ENCODE data around the gene GPC5.

GPC5 gene

DNA sequence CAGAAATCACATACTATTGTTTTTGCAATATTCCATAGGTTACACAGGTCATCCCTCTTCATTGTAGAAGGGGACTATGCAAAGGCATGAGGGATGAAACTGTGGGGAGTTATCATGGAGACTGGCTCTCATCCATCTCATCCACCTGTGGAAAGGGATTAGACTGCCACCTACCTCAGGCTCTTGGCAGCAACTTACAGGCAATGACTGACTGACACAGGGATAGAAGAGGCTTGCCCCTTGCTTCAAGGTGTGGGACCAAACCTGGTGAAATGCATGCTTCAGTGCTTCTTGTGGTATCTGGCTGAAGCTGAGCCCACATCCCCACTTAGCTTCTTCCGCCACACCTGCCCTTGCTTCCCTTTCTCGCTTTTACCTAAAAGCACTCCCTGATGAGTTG, 341.3 kb downstream of the GPC5 start (continued):
- no peak for TF ChIP-seq ZNF623 (tag by site-specific recombination; IDR thresholded peaks at IDR 0.05)
- TF ChIP-seq, protein P1, sequence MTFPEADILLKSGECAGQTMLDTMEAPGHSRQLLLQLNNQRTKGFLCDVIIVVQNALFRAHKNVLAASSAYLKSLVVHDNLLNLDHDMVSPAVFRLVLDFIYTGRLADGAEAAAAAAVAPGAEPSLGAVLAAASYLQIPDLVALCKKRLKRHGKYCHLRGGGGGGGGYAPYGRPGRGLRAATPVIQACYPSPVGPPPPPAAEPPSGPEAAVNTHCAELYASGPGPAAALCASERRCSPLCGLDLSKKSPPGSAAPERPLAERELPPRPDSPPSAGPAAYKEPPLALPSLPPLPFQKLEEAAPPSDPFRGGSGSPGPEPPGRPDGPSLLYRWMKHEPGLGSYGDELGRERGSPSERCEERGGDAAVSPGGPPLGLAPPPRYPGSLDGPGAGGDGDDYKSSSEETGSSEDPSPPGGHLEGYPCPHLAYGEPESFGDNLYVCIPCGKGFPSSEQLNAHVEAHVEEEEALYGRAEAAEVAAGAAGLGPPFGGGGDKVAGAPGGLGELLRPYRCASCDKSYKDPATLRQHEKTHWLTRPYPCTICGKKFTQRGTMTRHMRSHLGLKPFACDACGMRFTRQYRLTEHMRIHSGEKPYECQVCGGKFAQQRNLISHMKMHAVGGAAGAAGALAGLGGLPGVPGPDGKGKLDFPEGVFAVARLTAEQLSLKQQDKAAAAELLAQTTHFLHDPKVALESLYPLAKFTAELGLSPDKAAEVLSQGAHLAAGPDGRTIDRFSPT (tag by site-specific recombination; IDR thresholded peaks at IDR 0.05), result no peak
- TF ChIP-seq ZNF354C (tag by site-specific recombination; IDR thresholded peaks at IDR 0.05; ENCODE audit: borderline replicate concordance, low read depth), result no peak
- TF ChIP-seq ZNF37A (tag by site-specific recombination; IDR thresholded peaks at IDR 0.05), result no peak
- no peak for TF ChIP-seq ZNF560 (tag by site-specific recombination; IDR thresholded peaks at IDR 0.05; ENCODE audit: borderline replicate concordance)
- TF ChIP-seq ZFHX2 (tag by site-specific recombination; conservative IDR thresholded peaks at IDR 0.05), result no peak
- TF ChIP-seq ZNF324 (tag by site-specific recombination; IDR thresholded peaks at IDR 0.05), result no peak
- TF ChIP-seq, protein P2, sequence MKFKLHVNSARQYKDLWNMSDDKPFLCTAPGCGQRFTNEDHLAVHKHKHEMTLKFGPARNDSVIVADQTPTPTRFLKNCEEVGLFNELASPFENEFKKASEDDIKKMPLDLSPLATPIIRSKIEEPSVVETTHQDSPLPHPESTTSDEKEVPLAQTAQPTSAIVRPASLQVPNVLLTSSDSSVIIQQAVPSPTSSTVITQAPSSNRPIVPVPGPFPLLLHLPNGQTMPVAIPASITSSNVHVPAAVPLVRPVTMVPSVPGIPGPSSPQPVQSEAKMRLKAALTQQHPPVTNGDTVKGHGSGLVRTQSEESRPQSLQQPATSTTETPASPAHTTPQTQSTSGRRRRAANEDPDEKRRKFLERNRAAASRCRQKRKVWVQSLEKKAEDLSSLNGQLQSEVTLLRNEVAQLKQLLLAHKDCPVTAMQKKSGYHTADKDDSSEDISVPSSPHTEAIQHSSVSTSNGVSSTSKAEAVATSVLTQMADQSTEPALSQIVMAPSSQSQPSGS (tag by site-specific recombination; IDR thresholded peaks at IDR 0.05; ENCODE audit: low read depth), result no peak

DNA sequence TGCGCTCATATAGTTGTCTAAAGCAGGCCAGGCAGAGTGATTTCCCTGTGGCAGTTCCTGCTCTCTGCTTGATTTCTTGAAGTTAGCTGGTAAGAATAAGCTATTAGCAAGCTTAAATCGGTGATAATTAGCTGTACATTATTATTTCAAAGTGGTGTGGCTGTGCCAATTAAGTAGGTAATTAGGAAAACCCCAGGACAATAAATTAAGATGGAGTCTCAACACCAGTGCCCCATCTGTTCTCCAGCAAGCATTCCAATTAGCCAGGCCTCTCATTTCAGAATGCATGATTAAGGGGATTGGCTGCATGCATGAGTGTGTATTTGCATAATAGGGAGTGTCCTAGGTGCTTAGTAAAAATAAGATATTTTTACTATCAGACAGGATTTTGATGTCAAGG, 342.3 kb downstream of the GPC5 start:
- TF ChIP-seq ZNF416 (tag by site-specific recombination; IDR thresholded peaks at IDR 0.05) (no peak), YY2 (tag by site-specific recombination; IDR thresholded peaks at IDR 0.05) (no peak), ZNF155 (tag by site-specific recombination; IDR thresholded peaks at IDR 0.05) (no peak), ZNF292 (tag by site-specific recombination; IDR thresholded peaks at IDR 0.05; ENCODE audit: borderline replicate concordance, low read depth) (no peak), FEZF1 (tag by site-specific recombination; IDR thresholded peaks at IDR 0.05) (no peak), ZNF140 (tag by site-specific recombination; IDR thresholded peaks at IDR 0.05) (no peak), ZNF701 (tag by site-specific recombination; IDR thresholded peaks at IDR 0.05) (no peak), ZNF157 (tag by site-specific recombination; IDR thresholded peaks at IDR 0.05) (no peak), ZNF426 (tag by site-specific recombination; IDR thresholded peaks at IDR 0.05) (no peak), ZNF660 (tag by site-specific recombination; IDR thresholded peaks at IDR 0.05) (no peak), ZNF221 (tag by site-specific recombination; IDR thresholded peaks at IDR 0.05; ENCODE audit: borderline replicate concordance) (no peak)
- TF ChIP-seq, protein P3, sequence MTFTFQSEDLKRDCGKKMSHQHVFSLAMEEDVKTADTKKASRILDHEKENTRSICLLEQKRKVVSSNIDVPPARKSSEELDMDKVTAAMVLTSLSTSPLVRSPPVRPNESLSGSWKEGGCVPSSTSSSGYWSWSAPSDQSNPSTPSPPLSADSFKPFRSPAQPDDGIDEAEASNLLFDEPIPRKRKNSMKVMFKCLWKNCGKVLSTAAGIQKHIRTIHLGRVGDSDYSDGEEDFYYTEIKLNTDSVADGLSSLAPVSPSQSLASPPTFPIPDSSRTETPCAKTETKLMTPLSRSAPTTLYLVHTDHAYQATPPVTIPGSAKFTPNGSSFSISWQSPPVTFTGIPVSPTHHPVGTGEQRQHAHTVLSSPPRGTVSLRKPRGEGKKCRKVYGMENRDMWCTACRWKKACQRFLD (tag by site-specific recombination; IDR thresholded peaks at IDR 0.05), result no peak
- POLR2A ChIA-PET, result no interaction called here
- no peaks in the 10 kb centered on the region for H3K9me3 ChIP-seq (ENCODE audit: control insufficient read depth, insufficient read depth, low read depth, low read length)

DNA sequence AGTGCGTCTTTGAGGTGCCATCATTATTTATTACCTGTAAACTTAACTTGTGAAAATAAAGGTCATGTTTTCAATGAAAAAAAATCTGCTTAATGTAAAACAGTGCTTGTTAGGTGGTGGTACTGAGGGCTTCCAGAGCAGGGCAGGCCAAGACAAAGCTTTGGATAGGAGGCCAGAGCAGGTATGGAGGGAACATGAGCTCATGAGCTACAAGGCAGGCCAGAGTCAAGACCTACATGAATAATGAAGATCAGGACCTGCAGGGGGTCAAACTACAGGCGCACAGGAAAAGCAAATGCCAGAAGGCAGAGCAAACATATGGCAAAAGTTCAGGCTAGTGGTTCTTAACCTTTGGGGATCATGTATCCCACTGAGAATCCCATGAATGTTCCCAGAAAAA, 343.5 kb downstream of the GPC5 start:
- ChIA-PET CTCF (interaction anchor here (1.0 kb wide), 1 partner anchor 165 kb away, joined by 4 read pairs; no protein-coding TSS in a partner anchor), POLR2A (no interaction called here)
- H3K9me3 ChIP-seq (ENCODE audit: control insufficient read depth, insufficient read depth, low read depth, low read length), result no peaks in the 10 kb centered on the region
- no peak for TF ChIP-seq ZNF768 (tag by site-specific recombination; IDR thresholded peaks at IDR 0.05)
- TF ChIP-seq, protein P4, sequence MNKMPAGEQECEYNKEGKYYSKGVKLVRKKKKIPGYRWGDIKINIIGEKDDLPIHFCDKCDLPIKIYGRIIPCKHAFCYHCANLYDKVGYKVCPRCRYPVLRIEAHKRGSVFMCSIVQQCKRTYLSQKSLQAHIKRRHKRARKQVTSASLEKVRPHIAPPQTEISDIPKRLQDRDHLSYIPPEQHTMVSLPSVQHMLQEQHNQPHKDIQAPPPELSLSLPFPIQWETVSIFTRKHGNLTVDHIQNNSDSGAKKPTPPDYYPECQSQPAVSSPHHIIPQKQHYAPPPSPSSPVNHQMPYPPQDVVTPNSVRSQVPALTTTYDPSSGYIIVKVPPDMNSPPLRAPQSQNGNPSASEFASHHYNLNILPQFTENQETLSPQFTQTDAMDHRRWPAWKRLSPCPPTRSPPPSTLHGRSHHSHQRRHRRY (tag by site-specific recombination; IDR thresholded peaks at IDR 0.05), result no peak
- TF ChIP-seq ZNF274 (IDR thresholded peaks at IDR 0.05; ENCODE audit: low read length), result no peak
- no peak for TF ChIP-seq ZNF274 (tag by site-specific recombination; IDR thresholded peaks at IDR 0.05; ENCODE audit: borderline replicate concordance)
- H3K4me1 ChIP-seq (ENCODE audit: control insufficient read depth, insufficient read depth, low read length), result no peaks in the 10 kb centered on the region
- no peaks in the 10 kb centered on the region for H3K36me3 ChIP-seq (ENCODE audit: control insufficient read depth in 2 of 2, insufficient read depth in 1 of 2, low read length in 2 of 2)
- no peak overlapping the region for H3K4me3 ChIP-seq (ENCODE audit: low read depth, low read length)
- no peak overlapping the region for H3K27ac ChIP-seq (ENCODE audit: extremely low read depth, low read depth, low read length)

More for the DNA sequence above, 342.3 kb downstream of the GPC5 start:
- H3K4me3 ChIP-seq (ENCODE audit: low read depth, low read length), result no peak overlapping the region
- H3K27ac ChIP-seq (ENCODE audit: extremely low read depth, low read depth, low read length), result no peak overlapping the region
- CTCF ChIA-PET, result no interaction called here
- no peaks in the 10 kb centered on the region for H3K4me1 ChIP-seq (ENCODE audit: control insufficient read depth, insufficient read depth, low read length)
- H3K36me3 ChIP-seq (ENCODE audit: control insufficient read depth in 2 of 2, insufficient read depth in 1 of 2, low read length in 2 of 2), result no peaks in the 10 kb centered on the region

Data from HEK293 (cell line).